Lower leg skin (tissue), 3 donors: Measurements from ENCODE around the gene NAMPT.
"Not testable (repeated sequence)": the region's sequence is repeated elsewhere in the genome, so short reads cannot be mapped to it uniquely, and the experiment has no call there.

Experiments used
- POLR2A ChIP-seq, 2 donors: fragments of 450-650 bp; IDR thresholded peaks; one replicate each; pipeline ENCODE4 v1.6.1; 2016 to 2017; ENCODE audit warnings: antibody characterized with exemption in 2 of 2, mild to moderate bottlenecking in 1 of 2, moderate library complexity in 1 of 2
- TF ChIP-seq, protein P1 (sequence below), 3 donors: fragments of 450-650 bp; IDR thresholded peaks; one replicate each; pipeline ENCODE4 v1.5.1; 2016; ENCODE audit warnings: antibody characterized with exemption in 3 of 3, mild to moderate bottlenecking in 3 of 3, moderate library complexity in 2 of 3

DNA sequence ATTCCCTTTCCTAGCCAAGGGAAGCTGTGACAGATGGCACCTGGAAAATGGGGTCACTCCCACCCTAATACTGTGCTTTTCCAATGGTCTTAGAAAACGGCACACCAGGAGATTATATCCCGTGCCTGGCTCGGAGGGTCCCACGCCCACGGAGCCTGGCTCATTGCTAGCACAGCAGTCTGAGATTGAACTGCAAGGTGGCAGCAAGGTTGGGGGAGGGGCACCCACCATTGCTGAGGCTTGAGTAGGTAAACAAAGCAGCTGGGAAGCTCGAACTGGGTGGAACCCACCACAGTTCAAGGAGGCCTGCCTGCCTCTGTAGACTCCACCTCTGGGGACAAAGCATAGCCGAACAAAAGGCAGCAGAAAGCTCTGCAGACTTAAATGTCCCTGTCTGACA is 75.8 kb downstream of the NAMPT start:
- not testable (repeated sequence) for TF ChIP-seq POLR2A (IDR thresholded peaks at IDR 0.05)
- TF ChIP-seq, protein P1, sequence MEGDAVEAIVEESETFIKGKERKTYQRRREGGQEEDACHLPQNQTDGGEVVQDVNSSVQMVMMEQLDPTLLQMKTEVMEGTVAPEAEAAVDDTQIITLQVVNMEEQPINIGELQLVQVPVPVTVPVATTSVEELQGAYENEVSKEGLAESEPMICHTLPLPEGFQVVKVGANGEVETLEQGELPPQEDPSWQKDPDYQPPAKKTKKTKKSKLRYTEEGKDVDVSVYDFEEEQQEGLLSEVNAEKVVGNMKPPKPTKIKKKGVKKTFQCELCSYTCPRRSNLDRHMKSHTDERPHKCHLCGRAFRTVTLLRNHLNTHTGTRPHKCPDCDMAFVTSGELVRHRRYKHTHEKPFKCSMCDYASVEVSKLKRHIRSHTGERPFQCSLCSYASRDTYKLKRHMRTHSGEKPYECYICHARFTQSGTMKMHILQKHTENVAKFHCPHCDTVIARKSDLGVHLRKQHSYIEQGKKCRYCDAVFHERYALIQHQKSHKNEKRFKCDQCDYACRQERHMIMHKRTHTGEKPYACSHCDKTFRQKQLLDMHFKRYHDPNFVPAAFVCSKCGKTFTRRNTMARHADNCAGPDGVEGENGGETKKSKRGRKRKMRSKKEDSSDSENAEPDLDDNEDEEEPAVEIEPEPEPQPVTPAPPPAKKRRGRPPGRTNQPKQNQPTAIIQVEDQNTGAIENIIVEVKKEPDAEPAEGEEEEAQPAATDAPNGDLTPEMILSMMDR (IDR thresholded peaks at IDR 0.05), result not testable (repeated sequence)
